Measurements from ENCODE around the gene PFKFB4. TPM values are rescaled to one million over a fixed set of nuclear protein-coding genes. Genes with fewer than 3 reads are reported as not detected.

PFKFB4 gene
- total RNA-seq, 2 donors from 2014 or later = 12.6 to 19.0 TPM

GRCh38 chr3:48591436-48591835 lies 34.8 kb upstream of the PFKFB4 start:
- no peaks in the 10 kb centered on the region for H3K9me3 ChIP-seq (ENCODE audit: control insufficient read depth, low read length)
- Mint-ChIP-seq H3K36me3 (ENCODE audit: low read depth) (no peaks in the 10 kb centered on the region), H3K9me3 (no peaks in the 10 kb centered on the region), H3K27me3 (ENCODE audit: insufficient read depth) (peaks cover 9% of the 10 kb centered on the region), H3K27ac (no peak overlapping the region), H3K4me3 (no peak overlapping the region), H3K4me1 (peaks cover 13% of the 10 kb centered on the region)
- TF ChIP-seq CTCF (conservative IDR thresholded peaks at IDR 0.05) = no peak
- H3K4me3 ChIP-seq (ENCODE audit: low read length) = no peak overlapping the region
- H3K9ac ChIP-seq (ENCODE audit: extremely low read depth, low read length, poor library complexity, severe bottlenecking) = no peak overlapping the region
- H3K27me3 ChIP-seq (ENCODE audit: control insufficient read depth, insufficient read depth, low read length, poor library complexity, severe bottlenecking) = peaks cover 17% of the 10 kb centered on the region
- H3K36me3 ChIP-seq (ENCODE audit: control insufficient read depth, insufficient read depth, low read length) = no peaks in the 10 kb centered on the region
- no peaks in the 10 kb centered on the region for H3K4me1 ChIP-seq (ENCODE audit: control insufficient read depth, insufficient read depth, low read length)
- DNase-seq = no peak
- H3K27ac ChIP-seq (ENCODE audit: low read depth, low read length) = no peak overlapping the region
- 93 to 100% methylated on average over 1 to 14 of the region's 14 CpGs for WGBS, 2 experiments (ENCODE audit: insufficient coverage in 1 of 2, insufficient read length in 1 of 2)

- no peaks in the 10 kb centered on the region for H3K27me3 ChIP-seq (ENCODE audit: control insufficient read depth, insufficient read depth, low read length, poor library complexity, severe bottlenecking)
- Mint-ChIP-seq H3K9me3 (no peaks in the 10 kb centered on the region), H3K4me1 (no peaks in the 10 kb centered on the region), H3K4me3 (no peak overlapping the region), H3K27me3 (ENCODE audit: insufficient read depth) (no peaks in the 10 kb centered on the region), H3K36me3 (ENCODE audit: low read depth) (no peaks in the 10 kb centered on the region), H3K27ac (no peak overlapping the region)
- H3K9me3 ChIP-seq (ENCODE audit: control insufficient read depth, low read length) = no peaks in the 10 kb centered on the region
- 96 to 97% methylated on average over 12 to 15 of the region's 15 CpGs for WGBS, 2 experiments (ENCODE audit: insufficient coverage in 1 of 2, insufficient read length in 1 of 2)
- no peaks in the 10 kb centered on the region for H3K4me1 ChIP-seq (ENCODE audit: control insufficient read depth, insufficient read depth, low read length)
- H3K27ac ChIP-seq (ENCODE audit: low read depth, low read length) = no peak overlapping the region
- TF ChIP-seq CTCF (conservative IDR thresholded peaks at IDR 0.05) = no peak
- no peak overlapping the region for H3K4me3 ChIP-seq (ENCODE audit: low read length)
- peak; percentile 58 for DNase-seq
- no peaks in the 10 kb centered on the region for H3K36me3 ChIP-seq (ENCODE audit: control insufficient read depth, insufficient read depth, low read length)
- H3K9ac ChIP-seq (ENCODE audit: extremely low read depth, low read length, poor library complexity, severe bottlenecking) = no peak overlapping the region
Measured at GRCh38 chr3:48588230-48588629, 31.6 kb upstream of the PFKFB4 start.

- Mint-ChIP-seq H3K4me3 (no peak overlapping the region), H3K27ac (no peak overlapping the region), H3K36me3 (ENCODE audit: low read depth) (no peaks in the 10 kb centered on the region), H3K27me3 (ENCODE audit: insufficient read depth) (no peaks in the 10 kb centered on the region), H3K9me3 (no peaks in the 10 kb centered on the region), H3K4me1 (no peaks in the 10 kb centered on the region)
- Histone ChIP-seq H3K27ac (ENCODE audit: low read depth, low read length) (no peak overlapping the region), H3K4me3 (ENCODE audit: low read length) (no peak overlapping the region), H3K9ac (ENCODE audit: extremely low read depth, low read length, poor library complexity, severe bottlenecking) (no peak overlapping the region), H3K36me3 (ENCODE audit: control insufficient read depth, insufficient read depth, low read length) (no peaks in the 10 kb centered on the region), H3K4me1 (ENCODE audit: control insufficient read depth, insufficient read depth, low read length) (no peaks in the 10 kb centered on the region), H3K27me3 (ENCODE audit: control insufficient read depth, insufficient read depth, low read length, poor library complexity, severe bottlenecking) (no peaks in the 10 kb centered on the region), H3K9me3 (ENCODE audit: control insufficient read depth, low read length) (no peaks in the 10 kb centered on the region)
- DNase-seq = no peak
- WGBS, 2 experiments (ENCODE audit: insufficient coverage in 1 of 2, insufficient read length in 1 of 2) = 95% methylated on average over 8 to 11 of the region's 11 CpGs
- TF ChIP-seq CTCF (conservative IDR thresholded peaks at IDR 0.05) = no peak
Measured at GRCh38 chr3:48587686-48588085, 31.1 kb upstream of the PFKFB4 start.

Measured in endodermal cell (in vitro differentiated cells).